Activated CD4-positive, alpha-beta T cell treated with anti-CD3 and anti-CD28 coated beads for 36 hours (primary cell): ENCODE data around the gene TP73. TPM values are rescaled to one million over a fixed set of nuclear protein-coding genes. Genes with fewer than 3 reads are reported as not detected.

ENCODE experiments used
- ATAC-seq: fragments of 200-7000 bp; cut with Tn5 transposase; one replicate; pipeline ENCODE4 v1.10.0; 2021; ENCODE audit warnings: mild to moderate bottlenecking, moderate library complexity
- CTCF ChIA-PET: fragments of 350-600 bp; sonication (Branson Sonifier 250); formaldehyde crosslinking; loops from one replicate; lab custom pipeline; 2021; ENCODE audit warnings: antibody characterized with exemption; lab: Charles Lee
- POLR2A ChIA-PET: fragments of 350-600 bp; sonication (Branson Sonifier 250); formaldehyde crosslinking; loops from one replicate; lab custom pipeline; 2021; ENCODE audit warnings: antibody characterized with exemption, inconsistent platforms; lab: Charles Lee
- DNase-seq: peaks from one replicate; pipeline ENCODE4 v3.0.0-alpha.2; 2020
- H3K27ac Mint-ChIP-seq: one replicate; pipeline ENCODE4 v1.8.0; 2021; ENCODE audit warnings: mixed read lengths
- H3K27me3 Mint-ChIP-seq: one replicate; pipeline ENCODE4 v1.8.0; 2021; ENCODE audit warnings: mixed read lengths
- H3K36me3 Mint-ChIP-seq: one replicate; pipeline ENCODE4 v1.8.0; 2021; ENCODE audit warnings: low read depth, mixed read lengths
- H3K4me1 Mint-ChIP-seq: one replicate; pipeline ENCODE4 v1.8.0; 2021; ENCODE audit warnings: mixed read lengths
- H3K4me3 Mint-ChIP-seq: one replicate; pipeline ENCODE4 v1.8.0; 2021; ENCODE audit warnings: mild to moderate bottlenecking, moderate library complexity, mixed read lengths
- H3K9me3 Mint-ChIP-seq: one replicate; pipeline ENCODE4 v1.8.0; 2021; ENCODE audit warnings: low read depth, mixed read lengths
- intact Hi-C, 2 experiments: fragments of 100-400 bp; cut with DNase I in 1 of 2; cut with micrococcal nuclease in 1 of 2; formaldehyde crosslinking; loops; one replicate each; pipeline versions ENCODE4 v1.14.2 to v1.15.1; 2022 to 2024; cut with DNase I, micrococcal nuclease
- total RNA-seq, 2 experiments: library from RNA; stranded (reverse); gene quantifications; one replicate each; pipeline ENCODE4 v1.2.3, GENCODE V29; 2021

The TP73 gene
- total RNA-seq, 2 experiments from 2014 or later: 0.32 to 0.40 TPM

DNA sequence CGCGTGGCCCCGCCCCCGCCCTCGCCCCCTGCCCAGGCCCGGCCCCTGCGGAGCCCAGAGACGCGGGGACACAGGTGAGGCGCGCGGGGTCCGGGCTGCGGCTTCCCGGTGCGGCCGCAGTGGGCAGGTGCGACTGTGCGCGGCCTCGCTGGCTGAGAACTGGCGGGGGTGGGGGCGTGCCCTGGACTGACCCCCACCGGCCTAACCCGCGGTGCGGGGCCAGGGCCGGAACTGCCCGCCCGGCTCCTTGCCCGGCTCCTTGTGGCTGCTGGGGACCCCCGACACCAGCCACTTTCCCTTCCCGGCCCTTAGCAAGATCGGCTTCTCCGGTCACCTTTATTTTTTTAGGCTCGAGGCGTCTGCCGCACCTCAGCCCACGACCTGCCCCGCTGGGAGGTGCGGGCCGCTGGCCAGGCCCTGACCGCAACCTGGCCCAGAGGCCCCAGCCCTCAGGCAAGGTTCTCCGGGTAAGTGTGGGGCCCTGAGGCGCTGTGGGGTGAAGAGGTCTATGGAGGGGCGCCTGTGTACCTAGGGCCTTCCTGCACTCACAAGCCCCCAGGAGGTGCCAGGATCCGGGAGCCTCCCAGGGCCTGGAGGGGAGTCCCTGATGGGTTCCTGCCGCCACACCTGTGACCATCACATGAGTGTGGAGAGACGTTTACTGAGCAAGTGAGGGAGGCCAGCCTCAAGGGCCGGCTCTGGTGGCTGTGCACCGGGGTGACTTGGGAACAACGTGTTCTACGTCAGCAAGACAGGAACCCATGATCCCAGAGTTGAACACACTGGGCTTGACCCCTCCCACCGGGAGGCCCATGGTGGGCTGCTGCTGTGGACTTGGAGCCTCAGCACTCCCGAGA, 120.6 kb downstream of the TP73 start, which contains the start of gene SMIM1:
Gene SMIM1, plus strand, starts transcription at position 35 of the 857 bp plus-strand sequence. CDS start 2,625 bp downstream, outside the sequence.
- Mint-ChIP-seq H3K27me3 (no peaks in the 10 kb centered on the region), H3K4me3 (peak within 1 kb of the TSS; percentile 70), H3K27ac (peak within 1 kb of the TSS; percentile 78), H3K36me3 (no peaks in the 10 kb centered on the region), H3K4me1 (peaks cover 10% of the 10 kb centered on the region), H3K9me3 (no peaks in the 10 kb centered on the region)
- ATAC-seq: no peak
- intact Hi-C loops: loop anchor here (1.0 to 10.0 kb wide), 9 partner anchors 23 to 1186 kb away; partner anchors contain the start of genes C1orf174 (in 2 of the 2), CEP104 (in 2 of the 2), DFFB (in 2 of the 2) and LRRC47 (in 1 of the 2)
- ChIA-PET CTCF (interaction anchor here (0.7 to 1.1 kb wide), 2 partner anchors 21 to 45 kb away, joined by 3 read pairs; no protein-coding TSS in a partner anchor), POLR2A (interaction anchor here (1.3 kb wide), 1 partner anchor 23 kb away, joined by 4 read pairs; the partner anchor contains the start of gene LRRC47)
- peak; percentile 30 for DNase-seq

GRCh38 chr1:3773572-3774275, 121.4 kb downstream of the TP73 start:
- H3K27ac Mint-ChIP-seq: no peak overlapping the region
- H3K27me3 Mint-ChIP-seq: no peaks in the 10 kb centered on the region
- no peak overlapping the region for H3K4me3 Mint-ChIP-seq
- peaks cover 10% of the 10 kb centered on the region for H3K4me1 Mint-ChIP-seq
- H3K36me3 Mint-ChIP-seq: no peaks in the 10 kb centered on the region
- intact Hi-C loops: loop anchor here in 1 of 2 experiments (5.0 to 10.0 kb wide), 2 partner anchors 1129 to 1186 kb away; partner anchors contain the start of gene PRXL2B
- CTCF ChIA-PET: interaction anchor here (0.7 to 1.1 kb wide), 2 partner anchors 20 to 46 kb away, joined by 3 read pairs; no protein-coding TSS in a partner anchor
- POLR2A ChIA-PET: interaction anchor here (1.3 kb wide), 1 partner anchor 23 kb away, joined by 4 read pairs; the partner anchor contains the start of gene LRRC47
- DNase-seq: no peak
- no peak for ATAC-seq
- no peaks in the 10 kb centered on the region for H3K9me3 Mint-ChIP-seq

DNA sequence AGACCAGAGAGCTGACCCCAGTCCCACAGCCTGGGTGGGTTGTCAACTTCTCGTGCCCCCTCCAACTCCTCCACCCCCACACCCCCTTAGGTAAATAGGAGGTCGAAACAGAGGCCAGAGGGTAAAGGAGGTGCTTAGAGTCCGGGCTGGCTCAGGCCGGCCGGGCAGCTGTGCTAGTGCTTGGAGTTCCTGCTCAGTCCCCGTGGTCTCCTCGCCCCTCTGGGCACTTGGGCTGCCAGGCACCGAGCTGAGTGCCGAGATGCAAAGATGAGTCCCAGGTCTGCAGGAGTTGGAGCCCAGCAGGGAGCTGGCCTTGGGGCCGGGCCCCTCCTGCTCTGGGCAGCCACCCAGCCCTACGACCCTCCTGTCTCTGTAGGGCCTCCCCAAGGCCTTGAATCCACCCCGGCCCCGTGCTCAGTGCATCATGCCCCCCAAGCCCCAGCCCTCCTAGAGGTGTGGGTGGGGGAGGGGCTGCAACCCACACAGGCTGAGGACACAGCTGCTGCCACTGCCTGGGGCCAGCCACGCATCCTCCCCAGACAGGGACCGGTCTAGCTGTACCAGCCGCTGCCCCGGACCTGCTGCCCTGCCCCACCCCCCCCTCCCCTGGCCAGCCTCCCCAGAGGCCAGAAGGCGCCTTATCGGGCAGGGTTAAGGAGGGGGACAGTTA, 122.1 kb downstream of the TP73 start:
- no peak for ATAC-seq
- no peak overlapping the region for H3K4me3 Mint-ChIP-seq
- H3K36me3 Mint-ChIP-seq: no peaks in the 10 kb centered on the region
- no peaks in the 10 kb centered on the region for H3K9me3 Mint-ChIP-seq
- DNase-seq: no peak
- CTCF ChIA-PET: interaction anchor here (1.1 kb wide), 1 partner anchor 47 kb away, joined by 3 read pairs; no protein-coding TSS in a partner anchor
- POLR2A ChIA-PET: interaction anchor here (1.3 kb wide), 1 partner anchor 22 kb away, joined by 4 read pairs; the partner anchor contains the start of gene LRRC47
- H3K4me1 Mint-ChIP-seq: peaks cover 10% of the 10 kb centered on the region
- H3K27ac Mint-ChIP-seq: no peak overlapping the region
- H3K27me3 Mint-ChIP-seq: no peaks in the 10 kb centered on the region
- intact Hi-C loops: loop anchor here in 1 of 2 experiments (5.0 to 10.0 kb wide), 2 partner anchors 1130 to 1187 kb away; partner anchors contain the start of gene PRXL2B

DNA sequence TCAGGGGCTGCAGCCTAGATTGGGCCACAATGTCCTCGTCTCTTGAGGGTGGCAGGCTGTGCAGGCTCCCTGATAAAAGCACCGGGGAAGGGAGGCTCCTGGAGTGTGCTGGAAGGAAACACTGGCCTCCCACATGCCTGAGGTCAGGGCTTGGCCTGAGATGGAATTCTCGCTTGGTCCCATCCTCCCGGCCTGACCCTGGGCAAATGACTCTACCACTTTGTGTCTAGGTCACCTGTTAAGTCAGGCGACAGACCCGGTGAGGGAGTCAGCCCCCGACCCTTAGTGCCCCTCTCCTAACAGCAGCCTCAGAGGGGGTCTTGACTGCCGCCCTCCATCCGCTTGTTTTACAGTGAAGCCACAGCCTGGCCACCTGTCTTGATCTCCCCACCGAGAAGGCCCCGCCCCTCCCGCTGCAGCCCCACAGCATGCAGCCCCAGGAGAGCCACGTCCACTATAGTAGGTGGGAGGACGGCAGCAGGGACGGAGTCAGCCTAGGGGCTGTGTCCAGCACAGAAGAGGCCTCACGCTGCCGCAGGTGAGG, 122.7 kb downstream of the TP73 start:
- Mint-ChIP-seq H3K4me3 (no peak overlapping the region), H3K36me3 (peaks cover 4% of the 10 kb centered on the region), H3K4me1 (peaks cover 10% of the 10 kb centered on the region), H3K9me3 (no peaks in the 10 kb centered on the region), H3K27me3 (no peaks in the 10 kb centered on the region), H3K27ac (no peak overlapping the region)
- ChIA-PET CTCF (interaction anchor here (1.5 kb wide), 2 partner anchors 21 to 26 kb away, joined by 4 to 5 read pairs; partner anchors contain the start of gene LRRC47), POLR2A (no interaction called here)
- ATAC-seq (no peak), DNase-seq (no peak)
- intact Hi-C loops: loop anchor here in 1 of 2 experiments (5.0 to 10.0 kb wide), 2 partner anchors 1130 to 1188 kb away; partner anchors contain the start of gene PRXL2B

DNA sequence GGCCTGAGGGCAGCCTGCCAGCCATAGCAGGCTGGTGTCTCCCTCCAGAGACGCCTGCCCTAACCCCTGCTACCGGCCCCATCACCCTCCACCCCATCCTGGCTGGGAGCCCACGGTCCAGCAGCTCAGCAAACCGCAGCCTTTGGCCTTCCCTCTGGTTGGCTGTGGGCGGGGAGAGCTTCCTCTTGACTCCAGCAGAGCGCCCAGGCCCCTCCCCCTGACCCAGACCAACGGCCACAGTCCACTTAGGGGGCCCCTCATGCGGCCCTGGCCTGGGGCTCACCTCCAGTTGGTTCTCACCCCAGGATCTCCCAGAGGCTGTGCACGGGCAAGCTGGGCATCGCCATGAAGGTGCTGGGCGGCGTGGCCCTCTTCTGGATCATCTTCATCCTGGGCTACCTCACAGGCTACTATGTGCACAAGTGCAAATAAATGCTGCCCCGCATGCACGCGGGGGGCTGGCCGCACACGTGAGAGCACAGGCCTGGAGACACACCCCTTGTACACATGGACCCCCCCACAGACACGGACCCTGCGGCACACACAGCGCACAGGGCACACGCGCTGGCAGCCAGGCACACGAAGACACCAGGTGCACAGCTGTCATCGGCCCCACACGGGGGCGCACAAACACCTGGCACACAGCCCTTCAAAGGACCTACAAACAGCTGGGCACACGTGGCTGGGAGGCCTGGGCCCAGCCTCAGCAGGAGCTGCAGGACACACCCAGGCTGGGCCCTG, 123.3 kb downstream of the TP73 start:
- Mint-ChIP-seq H3K4me3 (no peak overlapping the region), H3K4me1 (peaks cover 8% of the 10 kb centered on the region), H3K27ac (no peak overlapping the region), H3K27me3 (no peaks in the 10 kb centered on the region), H3K9me3 (no peaks in the 10 kb centered on the region), H3K36me3 (peaks cover 9% of the 10 kb centered on the region)
- ATAC-seq: peak; percentile 46
- DNase-seq: peak; percentile 76
- ChIA-PET CTCF (interaction anchor here (0.6 to 1.5 kb wide), 4 partner anchors 18 to 26 kb away, joined by 3 to 5 read pairs (median 4); partner anchors contain the start of gene LRRC47), POLR2A (no interaction called here)
- intact Hi-C loops: loop anchor here in 1 of 2 experiments (1.0 to 10.0 kb wide), 3 partner anchors 21 to 1131 kb away; partner anchors contain the start of gene LRRC47

DNA sequence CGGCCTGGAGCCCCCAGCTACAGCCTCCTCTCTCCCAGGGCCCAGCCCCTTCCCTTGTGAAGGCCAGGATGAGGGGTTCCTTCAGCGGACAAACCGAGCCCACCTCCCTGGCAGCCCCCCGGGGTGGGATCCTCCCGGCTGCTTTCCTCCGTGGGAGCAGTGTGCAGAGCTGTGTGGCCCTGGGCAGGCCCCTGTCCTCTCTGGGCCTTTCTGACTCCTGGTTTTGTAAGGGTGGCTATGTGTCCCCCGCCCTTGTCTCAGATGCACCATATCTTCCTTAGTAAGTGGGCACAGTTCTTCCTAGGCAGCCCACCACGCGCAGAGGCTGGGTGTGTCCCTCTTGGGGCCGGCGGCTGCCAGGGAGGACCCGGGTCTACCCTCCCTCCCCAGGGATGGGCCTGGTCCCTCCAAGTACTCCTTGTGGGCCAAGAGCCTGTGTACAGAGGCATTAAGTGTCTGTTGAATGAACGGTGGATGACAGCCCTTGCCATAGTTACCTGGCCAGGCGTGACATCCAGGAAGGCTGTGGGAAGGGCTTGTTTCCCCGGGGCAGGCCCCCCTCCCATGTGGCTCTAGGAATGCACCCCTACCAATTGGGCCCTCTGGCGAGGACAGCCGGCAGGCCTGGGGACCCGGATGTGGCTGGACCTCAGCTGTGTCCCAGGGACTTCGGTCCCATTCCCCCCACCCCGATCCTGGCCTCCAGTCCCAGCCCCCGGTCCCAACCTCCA, 124.1 kb downstream of the TP73 start:
- DNase-seq: no peak
- POLR2A ChIA-PET: no interaction called here
- intact Hi-C loops: loop anchor here in 1 of 2 experiments (1.0 to 10.0 kb wide), 3 partner anchors 20 to 1132 kb away; partner anchors contain the start of gene LRRC47
- H3K9me3 Mint-ChIP-seq: no peaks in the 10 kb centered on the region
- peaks cover 12% of the 10 kb centered on the region for H3K36me3 Mint-ChIP-seq
- no peak for ATAC-seq
- no peak overlapping the region for H3K27ac Mint-ChIP-seq
- H3K4me3 Mint-ChIP-seq: no peak overlapping the region
- peaks cover 7% of the 10 kb centered on the region for H3K4me1 Mint-ChIP-seq
- CTCF ChIA-PET: interaction anchor here (0.6 to 1.5 kb wide), 3 partner anchors 19 to 25 kb away, joined by 3 to 5 read pairs (median 4); partner anchors contain the start of gene LRRC47
- H3K27me3 Mint-ChIP-seq: no peaks in the 10 kb centered on the region

- no peak for DNase-seq
- Mint-ChIP-seq H3K36me3 (peaks cover 19% of the 10 kb centered on the region), H3K4me3 (no peak overlapping the region), H3K27me3 (no peaks in the 10 kb centered on the region), H3K4me1 (peaks cover 3% of the 10 kb centered on the region), H3K9me3 (no peaks in the 10 kb centered on the region), H3K27ac (no peak overlapping the region)
- ChIA-PET CTCF (interaction anchor here (1.1 to 2.3 kb wide), 3 partner anchors 9 to 19 kb away, joined by 3 to 6 read pairs (median 3); partner anchors contain the start of gene LRRC47), POLR2A (no interaction called here)
- no peak for ATAC-seq
- intact Hi-C loops: loop anchor here in 1 of 2 experiments (10.0 kb wide), 1 partner anchor 1132 kb away; no protein-coding TSS in a partner anchor
Measured at GRCh38 chr1:3777078-3777547, 124.8 kb downstream of the TP73 start.

DNA sequence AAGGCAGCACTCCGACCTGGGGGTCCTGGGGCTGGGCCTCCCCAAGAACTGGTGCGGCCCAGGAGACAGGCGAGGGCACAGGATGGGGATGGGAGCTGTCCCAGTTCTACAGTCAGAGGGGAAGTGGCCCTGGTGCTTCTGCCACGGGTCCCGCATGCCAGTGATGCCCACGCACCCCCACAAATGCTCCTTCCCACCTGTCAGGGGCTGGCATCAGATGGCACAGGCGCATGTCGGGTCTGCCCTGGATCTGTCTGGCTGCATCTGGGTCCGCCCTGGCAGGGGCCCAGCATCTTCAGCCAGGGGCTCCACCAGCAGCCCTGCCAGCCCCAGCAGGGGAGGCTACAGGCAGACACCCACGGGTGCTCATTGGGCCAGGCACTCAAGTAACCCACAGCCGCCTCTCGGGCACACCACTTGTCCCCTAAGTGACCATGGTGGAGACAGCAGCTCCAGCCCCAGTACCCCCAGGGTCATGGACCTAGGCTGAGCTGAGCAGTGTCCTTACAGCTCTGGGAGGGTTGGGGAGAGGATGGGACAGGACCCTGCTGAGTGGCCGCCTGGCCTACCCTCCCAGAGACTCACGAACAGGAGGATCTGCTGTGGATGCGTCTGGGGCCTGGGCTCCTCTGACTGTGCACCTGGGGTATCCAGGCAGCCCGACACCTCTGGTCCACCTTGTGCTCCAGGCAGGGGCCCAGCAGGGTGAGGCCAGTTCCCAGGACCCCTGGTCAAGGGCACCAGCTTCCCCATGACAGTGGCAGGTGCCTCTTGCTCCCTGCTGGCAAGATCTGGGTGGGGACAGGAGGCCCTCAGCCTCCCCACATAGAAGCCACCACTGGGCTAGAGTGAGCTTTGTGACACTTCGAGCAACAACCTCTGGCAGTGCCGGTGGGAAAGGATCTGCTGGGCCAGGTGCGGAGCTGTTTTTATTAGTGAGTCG, 125.6 kb downstream of the TP73 start:
- H3K36me3 Mint-ChIP-seq: peaks cover 24% of the 10 kb centered on the region
- intact Hi-C loops: loop anchor here in 1 of 2 experiments (10.0 kb wide), 1 partner anchor 1133 kb away; no protein-coding TSS in a partner anchor
- H3K27ac Mint-ChIP-seq: no peak overlapping the region
- H3K4me1 Mint-ChIP-seq: peaks cover 3% of the 10 kb centered on the region
- no peak for DNase-seq
- no peaks in the 10 kb centered on the region for H3K27me3 Mint-ChIP-seq
- no peak for ATAC-seq
- no peaks in the 10 kb centered on the region for H3K9me3 Mint-ChIP-seq
- ChIA-PET POLR2A (no interaction called here), CTCF (interaction anchor here (1.1 to 2.3 kb wide), 3 partner anchors 8 to 18 kb away, joined by 3 to 6 read pairs (median 3); partner anchors contain the start of gene LRRC47)
- no peak overlapping the region for H3K4me3 Mint-ChIP-seq
